T-helper 1 cell treated with Interleukin-12 subunit alpha and Interleukin-12 subunit beta and Interleukin-4 antibody, amounts not matched to agents 30 μg/mL and 1 μg/mL, for 36 hours (primary cell): ENCODE measurements around the gene VPS13D.

Experiments
- H3K27ac Mint-ChIP-seq: one replicate; pipeline ENCODE4 v1.8.0; 2021; ENCODE audit warnings: mild to moderate bottlenecking, mixed read lengths
- H3K27me3 Mint-ChIP-seq: one replicate; pipeline ENCODE4 v1.8.0; 2021; ENCODE audit warnings: low read depth, mixed read lengths
- H3K36me3 Mint-ChIP-seq: one replicate; pipeline ENCODE4 v1.8.0; 2021; ENCODE audit warnings: low read depth, mixed read lengths
- H3K4me1 Mint-ChIP-seq: one replicate; pipeline ENCODE4 v1.8.0; 2021; ENCODE audit warnings: low read depth, mixed read lengths
- H3K4me3 Mint-ChIP-seq: one replicate; pipeline ENCODE4 v1.8.0; 2021; ENCODE audit warnings: mild to moderate bottlenecking, moderate library complexity, mixed read lengths
- H3K9me3 Mint-ChIP-seq: one replicate; pipeline ENCODE4 v1.8.0; 2021; ENCODE audit warnings: mixed read lengths

The VPS13D gene

GRCh38 chr1:12479311-12479710, 249.5 kb downstream of the VPS13D start:
- no peak overlapping the region for H3K27ac Mint-ChIP-seq
- no peak overlapping the region for H3K4me3 Mint-ChIP-seq
- H3K27me3 Mint-ChIP-seq, result no peaks in the 10 kb centered on the region
- H3K4me1 Mint-ChIP-seq, result peaks cover 72% of the 10 kb centered on the region
- H3K36me3 Mint-ChIP-seq, result peaks cover 27% of the 10 kb centered on the region
- no peaks in the 10 kb centered on the region for H3K9me3 Mint-ChIP-seq

GRCh38 chr1:12480041-12480440, 250.2 kb downstream of the VPS13D start:
- Mint-ChIP-seq H3K27ac (peak overlapping the region; percentile 67), H3K36me3 (peaks cover 33% of the 10 kb centered on the region), H3K9me3 (no peaks in the 10 kb centered on the region), H3K27me3 (no peaks in the 10 kb centered on the region), H3K4me3 (no peak overlapping the region), H3K4me1 (peaks cover 67% of the 10 kb centered on the region)

GRCh38 chr1:12480748-12481362, 251.0 kb downstream of the VPS13D start:
- Mint-ChIP-seq H3K27me3 (no peaks in the 10 kb centered on the region), H3K27ac (peak overlapping the region; percentile 86), H3K4me1 (peaks cover 58% of the 10 kb centered on the region), H3K9me3 (no peaks in the 10 kb centered on the region), H3K4me3 (no peak overlapping the region), H3K36me3 (peaks cover 37% of the 10 kb centered on the region)

GRCh38 chr1:12481928-12482327, 252.1 kb downstream of the VPS13D start:
- H3K4me1 Mint-ChIP-seq, result peaks cover 50% of the 10 kb centered on the region
- no peak overlapping the region for H3K27ac Mint-ChIP-seq
- peaks cover 35% of the 10 kb centered on the region for H3K36me3 Mint-ChIP-seq
- H3K4me3 Mint-ChIP-seq, result no peak overlapping the region
- H3K9me3 Mint-ChIP-seq, result no peaks in the 10 kb centered on the region
- no peaks in the 10 kb centered on the region for H3K27me3 Mint-ChIP-seq

- Mint-ChIP-seq H3K9me3 (no peaks in the 10 kb centered on the region), H3K27me3 (no peaks in the 10 kb centered on the region), H3K4me3 (no peak overlapping the region), H3K27ac (no peak overlapping the region), H3K36me3 (peaks cover 30% of the 10 kb centered on the region), H3K4me1 (peaks cover 40% of the 10 kb centered on the region)
Observed at GRCh38 chr1:12482988-12483387, 253.2 kb downstream of the VPS13D start.

GRCh38 chr1:12485231-12486058, 255.6 kb downstream of the VPS13D start:
- H3K27ac Mint-ChIP-seq, result no peak overlapping the region
- H3K9me3 Mint-ChIP-seq, result no peaks in the 10 kb centered on the region
- H3K36me3 Mint-ChIP-seq, result peaks cover 30% of the 10 kb centered on the region
- no peaks in the 10 kb centered on the region for H3K27me3 Mint-ChIP-seq
- peaks cover 16% of the 10 kb centered on the region for H3K4me1 Mint-ChIP-seq
- no peak overlapping the region for H3K4me3 Mint-ChIP-seq

GRCh38 chr1:12486059-12486341, 256.2 kb downstream of the VPS13D start:
- H3K9me3 Mint-ChIP-seq, result no peaks in the 10 kb centered on the region
- H3K27ac Mint-ChIP-seq, result peak overlapping the region; percentile 50
- peaks cover 10% of the 10 kb centered on the region for H3K4me1 Mint-ChIP-seq
- H3K36me3 Mint-ChIP-seq, result peaks cover 26% of the 10 kb centered on the region
- no peaks in the 10 kb centered on the region for H3K27me3 Mint-ChIP-seq
- no peak overlapping the region for H3K4me3 Mint-ChIP-seq

- Mint-ChIP-seq H3K36me3 (peaks cover 24% of the 10 kb centered on the region), H3K4me1 (peaks cover 5% of the 10 kb centered on the region), H3K27ac (no peak overlapping the region), H3K4me3 (no peak overlapping the region), H3K9me3 (no peaks in the 10 kb centered on the region), H3K27me3 (no peaks in the 10 kb centered on the region)
Observed at GRCh38 chr1:12486401-12487005, 256.7 kb downstream of the VPS13D start.

- Mint-ChIP-seq H3K27me3 (no peaks in the 10 kb centered on the region), H3K9me3 (no peaks in the 10 kb centered on the region), H3K27ac (no peak overlapping the region), H3K4me3 (no peak overlapping the region), H3K36me3 (peaks cover 26% of the 10 kb centered on the region), H3K4me1 (no peaks in the 10 kb centered on the region)
Observed at GRCh38 chr1:12487520-12487919, 257.7 kb downstream of the VPS13D start.

GRCh38 chr1:12488666-12489354, 259.0 kb downstream of the VPS13D start:
- Mint-ChIP-seq H3K9me3 (no peaks in the 10 kb centered on the region), H3K27me3 (no peaks in the 10 kb centered on the region), H3K4me3 (no peak overlapping the region), H3K36me3 (peaks cover 24% of the 10 kb centered on the region), H3K4me1 (no peaks in the 10 kb centered on the region), H3K27ac (no peak overlapping the region)

- Mint-ChIP-seq H3K27ac (no peak overlapping the region), H3K36me3 (peaks cover 12% of the 10 kb centered on the region), H3K4me3 (no peak overlapping the region), H3K4me1 (no peaks in the 10 kb centered on the region), H3K27me3 (no peaks in the 10 kb centered on the region), H3K9me3 (no peaks in the 10 kb centered on the region)
Observed at GRCh38 chr1:12490532-12491142, 260.8 kb downstream of the VPS13D start.

- no peaks in the 10 kb centered on the region for H3K9me3 Mint-ChIP-seq
- no peaks in the 10 kb centered on the region for H3K27me3 Mint-ChIP-seq
- H3K36me3 Mint-ChIP-seq, result peaks cover 5% of the 10 kb centered on the region
- H3K4me3 Mint-ChIP-seq, result no peak overlapping the region
- no peak overlapping the region for H3K27ac Mint-ChIP-seq
- no peaks in the 10 kb centered on the region for H3K4me1 Mint-ChIP-seq
Observed at GRCh38 chr1:12491656-12492055, 261.8 kb downstream of the VPS13D start.

- no peak overlapping the region for H3K4me3 Mint-ChIP-seq
- H3K36me3 Mint-ChIP-seq, result peaks cover 23% of the 10 kb centered on the region
- H3K9me3 Mint-ChIP-seq, result no peaks in the 10 kb centered on the region
- no peaks in the 10 kb centered on the region for H3K27me3 Mint-ChIP-seq
- H3K4me1 Mint-ChIP-seq, result no peaks in the 10 kb centered on the region
- no peak overlapping the region for H3K27ac Mint-ChIP-seq
Observed at GRCh38 chr1:12495725-12496124, 265.9 kb downstream of the VPS13D start.

GRCh38 chr1:12496154-12496961, 266.5 kb downstream of the VPS13D start:
- H3K4me3 Mint-ChIP-seq, result no peak overlapping the region
- H3K9me3 Mint-ChIP-seq, result no peaks in the 10 kb centered on the region
- no peaks in the 10 kb centered on the region for H3K27me3 Mint-ChIP-seq
- H3K27ac Mint-ChIP-seq, result no peak overlapping the region
- no peaks in the 10 kb centered on the region for H3K4me1 Mint-ChIP-seq
- H3K36me3 Mint-ChIP-seq, result peaks cover 23% of the 10 kb centered on the region
